Activated CD8-positive, alpha-beta memory T cell treated with anti-CD3 and anti-CD28 coated beads, Interleukin-2, amount 10 ng/mL, durations not matched to agents 7 days and 5 days (primary cell): ENCODE data around the gene C4orf36. TPM values are rescaled to one million over a fixed set of nuclear protein-coding genes. Genes with fewer than 3 reads are reported as not detected.

Source experiments
- ATAC-seq: fragments of 150-1000 bp; cut with Tn5 transposase; one replicate; pipeline ENCODE4 v1.10.0; 2021; ENCODE audit warnings: moderate library complexity
- CTCF ChIA-PET: fragments of 350-600 bp; sonication (Branson Sonifier 250); formaldehyde crosslinking; loops from one replicate; lab custom pipeline; 2021; ENCODE audit warnings: antibody characterized with exemption; lab: Charles Lee
- DNase-seq: peaks from one replicate; pipeline ENCODE4 v3.0.0-alpha.2; 2020
- H3K27ac Mint-ChIP-seq: one replicate; pipeline ENCODE4 v1.8.0; 2021; ENCODE audit warnings: mild to moderate bottlenecking, mixed read lengths
- H3K27me3 Mint-ChIP-seq: one replicate; pipeline ENCODE4 v1.8.0; 2021; ENCODE audit warnings: mixed read lengths
- H3K36me3 Mint-ChIP-seq: one replicate; pipeline ENCODE4 v1.8.0; 2021; ENCODE audit warnings: mild to moderate bottlenecking, mixed read lengths
- H3K4me1 Mint-ChIP-seq: one replicate; pipeline ENCODE4 v1.8.0; 2021; ENCODE audit warnings: mixed read lengths
- H3K4me3 Mint-ChIP-seq: one replicate; pipeline ENCODE4 v1.8.0; 2021; ENCODE audit warnings: mild to moderate bottlenecking, moderate library complexity, mixed read lengths
- H3K9me3 Mint-ChIP-seq: one replicate; pipeline ENCODE4 v1.8.0; 2022; ENCODE audit warnings: low read depth, mixed read lengths
- total RNA-seq, 2 experiments: library from RNA; stranded (reverse); gene quantifications; one replicate each; pipeline ENCODE4 v1.2.3, GENCODE V29; 2021

C4orf36 gene
- total RNA-seq, 2 experiments from 2014 or later, result not detected

DNA sequence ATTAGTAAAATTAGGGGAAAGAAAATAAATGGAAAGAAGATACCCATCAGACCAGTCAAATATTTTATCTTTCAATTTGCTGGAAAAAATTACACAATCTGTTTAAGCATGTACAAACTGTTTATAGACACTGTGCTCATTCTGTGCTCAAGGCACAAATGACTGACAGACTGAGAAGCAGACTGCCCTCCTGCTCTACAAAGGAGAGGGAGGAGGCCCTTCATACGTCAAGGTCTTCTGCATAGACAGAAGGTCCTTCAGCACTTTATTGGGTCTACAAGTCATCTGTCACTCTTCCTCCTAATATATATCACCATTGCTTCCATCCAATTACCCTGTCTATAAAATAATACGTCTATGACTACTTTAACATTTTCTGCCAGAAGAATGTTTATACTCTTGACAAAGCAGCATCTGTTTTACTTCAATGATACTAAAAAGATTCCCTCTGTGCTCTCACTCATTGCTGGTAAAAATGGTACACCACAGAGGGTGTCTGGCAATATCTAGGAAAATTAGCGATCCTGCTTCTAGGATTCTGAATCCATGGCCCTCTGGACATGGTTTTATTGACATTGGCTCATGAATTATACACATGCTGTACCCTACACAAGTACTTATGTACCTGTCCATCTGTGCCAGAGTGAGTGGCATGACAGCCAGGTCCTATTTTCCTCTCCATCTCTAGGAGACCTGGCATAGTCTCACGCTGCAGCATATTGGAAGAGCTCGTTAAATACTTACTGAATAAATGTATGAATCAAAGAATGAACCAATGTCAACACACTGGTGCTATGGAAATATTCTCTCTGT, 54.3 kb downstream of the C4orf36 start:
- no peak for ATAC-seq
- H3K36me3 Mint-ChIP-seq, result no peaks in the 10 kb centered on the region
- DNase-seq, result no peak
- H3K9me3 Mint-ChIP-seq, result no peaks in the 10 kb centered on the region
- no peaks in the 10 kb centered on the region for H3K27me3 Mint-ChIP-seq
- CTCF ChIA-PET, result no interaction called here
- H3K4me1 Mint-ChIP-seq, result no peaks in the 10 kb centered on the region
- no peak overlapping the region for H3K27ac Mint-ChIP-seq
- H3K4me3 Mint-ChIP-seq, result no peak overlapping the region

GRCh38 chr4:86835677-86836076, 56.5 kb downstream of the C4orf36 start:
- Mint-ChIP-seq H3K27ac (no peak overlapping the region), H3K4me3 (no peak overlapping the region), H3K27me3 (no peaks in the 10 kb centered on the region), H3K4me1 (no peaks in the 10 kb centered on the region), H3K9me3 (no peaks in the 10 kb centered on the region), H3K36me3 (no peaks in the 10 kb centered on the region)
- CTCF ChIA-PET, result no interaction called here
- ATAC-seq, result no peak
- DNase-seq, result no peak

- no peaks in the 10 kb centered on the region for H3K27me3 Mint-ChIP-seq
- no peaks in the 10 kb centered on the region for H3K36me3 Mint-ChIP-seq
- ATAC-seq (no peak), DNase-seq (no peak)
- H3K4me1 Mint-ChIP-seq, result no peaks in the 10 kb centered on the region
- H3K27ac Mint-ChIP-seq, result no peak overlapping the region
- H3K9me3 Mint-ChIP-seq, result no peaks in the 10 kb centered on the region
- H3K4me3 Mint-ChIP-seq, result no peak overlapping the region
- CTCF ChIA-PET, result no interaction called here
Measured at GRCh38 chr4:86834901-86835300, 57.3 kb downstream of the C4orf36 start.

DNA sequence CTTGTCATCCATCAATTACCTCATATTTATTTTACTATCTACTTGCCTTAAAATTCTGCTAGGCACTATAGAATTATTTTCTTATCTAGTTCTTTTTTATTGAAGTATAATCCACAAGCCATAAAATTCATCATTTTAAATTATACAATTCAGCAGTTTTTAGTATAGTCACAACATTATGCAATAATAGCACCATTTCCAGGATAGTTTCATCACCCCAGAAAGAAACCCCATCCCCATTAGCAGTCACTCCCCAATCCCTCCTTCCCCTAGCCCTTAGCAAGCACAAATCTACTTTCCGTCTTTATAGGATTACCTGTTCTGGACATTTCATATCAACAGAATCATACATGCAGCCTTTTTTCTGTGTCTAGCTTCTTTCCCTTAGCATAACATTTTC, 58.6 kb downstream of the C4orf36 start:
- no peak overlapping the region for H3K27ac Mint-ChIP-seq
- no peaks in the 10 kb centered on the region for H3K9me3 Mint-ChIP-seq
- ATAC-seq, result no peak
- DNase-seq, result no peak
- no peaks in the 10 kb centered on the region for H3K4me1 Mint-ChIP-seq
- H3K27me3 Mint-ChIP-seq, result no peaks in the 10 kb centered on the region
- CTCF ChIA-PET, result no interaction called here
- H3K4me3 Mint-ChIP-seq, result no peak overlapping the region
- H3K36me3 Mint-ChIP-seq, result peaks cover 1% of the 10 kb centered on the region

DNA sequence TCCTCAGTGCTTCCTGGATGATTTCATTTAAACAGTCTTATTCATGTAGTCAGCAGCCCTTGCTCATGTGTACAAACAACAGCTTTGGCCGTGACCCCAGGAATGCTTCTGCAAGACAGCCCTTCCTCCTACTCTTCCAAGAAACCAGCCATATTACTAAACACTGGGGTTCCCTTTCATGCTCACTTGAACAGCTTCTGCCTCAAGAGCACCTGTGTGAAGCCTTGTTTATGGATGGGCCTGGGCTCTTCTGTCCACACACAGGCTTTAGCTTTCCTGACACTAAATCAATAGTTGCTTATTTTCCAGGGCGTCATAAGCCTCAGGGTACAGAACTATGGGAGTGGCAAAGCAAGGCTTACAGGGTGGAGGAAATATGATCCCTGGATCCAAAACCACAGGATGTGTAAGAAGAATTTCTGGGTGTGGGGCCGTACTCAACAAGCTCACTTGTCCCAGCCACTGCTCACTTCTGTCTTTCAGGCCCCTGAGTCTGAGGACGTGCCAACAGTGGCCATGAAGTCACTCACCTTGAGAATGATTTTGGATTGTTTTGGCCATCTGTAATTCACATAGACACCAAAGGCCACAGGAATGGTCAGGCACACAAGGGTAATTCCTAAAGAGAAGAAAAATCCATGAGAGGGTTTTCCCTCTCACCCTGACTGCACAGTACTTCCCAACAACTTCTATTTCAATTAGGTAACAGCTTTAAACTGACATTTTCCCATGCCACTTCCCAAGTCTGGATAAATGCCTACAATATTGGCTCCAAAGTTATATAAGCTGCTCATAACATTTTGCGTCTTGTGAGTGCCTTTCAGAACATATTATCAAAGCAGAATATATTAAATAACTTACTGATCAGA, 60.7 kb downstream of the C4orf36 start:
- H3K27ac Mint-ChIP-seq, result no peak overlapping the region
- H3K9me3 Mint-ChIP-seq, result no peaks in the 10 kb centered on the region
- no peaks in the 10 kb centered on the region for H3K4me1 Mint-ChIP-seq
- DNase-seq (no peak), ATAC-seq (no peak)
- no peak overlapping the region for H3K4me3 Mint-ChIP-seq
- peaks cover 1% of the 10 kb centered on the region for H3K36me3 Mint-ChIP-seq
- no peaks in the 10 kb centered on the region for H3K27me3 Mint-ChIP-seq
- CTCF ChIA-PET, result no interaction called here

Other genes starting within 250 kb of the C4orf36 start
- not detected for gene SLC10A6, start 43.0 kb downstream of the C4orf36 start, total RNA-seq
- 10 to 100 TPM; 42.3 to 67.5 TPM for gene AFF1, start 42.6 kb upstream of the C4orf36 start, total RNA-seq